ENCODE data around the gene CNTROB. TPM values are rescaled to one million over a fixed set of nuclear protein-coding genes. Genes with fewer than 3 reads are reported as not detected.
A peak's percentile ranks its signal among the peaks of the same experiment; 100 is the strongest.

CNTROB gene
- total and polyA plus RNA-seq, 2 experiments from 2014 or later = 21.1 to 37.5 TPM

- peak overlapping the region; percentile 40 for H3K27ac ChIP-seq
Measured at GRCh38 chr17:7932483-7932891, 481 bp downstream of the CNTROB start.

GRCh38 chr17:7932949-7933348, 943 bp downstream of the CNTROB start:
- Histone ChIP-seq H4K20me1 (ENCODE audit: insufficient read depth, poor library complexity, severe bottlenecking) (no peaks in the 10 kb centered on the region), H2AFZ (peak overlapping the region; percentile 54), H3K9me3 (ENCODE audit: low read depth) (no peaks in the 10 kb centered on the region), H3K27me3 (no peaks in the 10 kb centered on the region), H3K27ac (peak overlapping the region; percentile 40), H3K9me2 (replicated peaks; ENCODE audit: insufficient read depth) (no peaks in the 10 kb centered on the region), H3K4me1 (ENCODE audit: insufficient read depth) (peaks cover 26% of the 10 kb centered on the region), H3K4me2 (peak overlapping the region; percentile 98), H3K36me3 (replicated peaks; ENCODE audit: insufficient read depth, low read depth) (no peaks in the 10 kb centered on the region), H3K4me3 (peak overlapping the region; percentile 54), H3K79me2 (peaks cover 39% of the 10 kb centered on the region)
- TF ChIP-seq CTCF (IDR thresholded peaks at IDR 0.05; ENCODE audit: poor library complexity) = peak; percentile 15
- no peak for TF ChIP-seq EZH2phosphoT487 (IDR thresholded peaks at IDR 0.05; ENCODE audit: low read depth, severe bottlenecking, unreplicated experiment)
- TF ChIP-seq EZH2 (IDR thresholded peaks at IDR 0.05; ENCODE audit: borderline replicate concordance) = no peak
- 8% methylated on average over 16 of the region's 16 CpGs for WGBS (ENCODE audit: low lambda C conversion rate, missing lambda C conversion rate)
- DNase-seq (ENCODE audit: low spot score) = peak; percentile 81

More at GRCh38 chr17:7932483-7932891, 481 bp downstream of the CNTROB start:
- Histone ChIP-seq H3K4me1 (ENCODE audit: insufficient read depth) (peaks cover 26% of the 10 kb centered on the region), H3K9me2 (replicated peaks; ENCODE audit: insufficient read depth) (no peaks in the 10 kb centered on the region), H3K27me3 (no peaks in the 10 kb centered on the region), H3K4me2 (peak overlapping the region; percentile 98), H3K79me2 (peaks cover 39% of the 10 kb centered on the region), H4K20me1 (ENCODE audit: insufficient read depth, poor library complexity, severe bottlenecking) (no peaks in the 10 kb centered on the region), H3K9me3 (ENCODE audit: low read depth) (no peaks in the 10 kb centered on the region), H2AFZ (peak overlapping the region; percentile 54), H3K4me3 (peak overlapping the region; percentile 54), H3K36me3 (replicated peaks; ENCODE audit: insufficient read depth, low read depth) (no peaks in the 10 kb centered on the region)
- WGBS (ENCODE audit: low lambda C conversion rate, missing lambda C conversion rate) = 4% methylated on average over 17 of the region's 17 CpGs
- TF ChIP-seq CTCF (IDR thresholded peaks at IDR 0.05; ENCODE audit: poor library complexity) = no peak
- TF ChIP-seq EZH2phosphoT487 (IDR thresholded peaks at IDR 0.05; ENCODE audit: low read depth, severe bottlenecking, unreplicated experiment) = no peak
- no peak for TF ChIP-seq EZH2 (IDR thresholded peaks at IDR 0.05; ENCODE audit: borderline replicate concordance)
- DNase-seq (ENCODE audit: low spot score) = peak; percentile 44

- H4K20me1 ChIP-seq (ENCODE audit: insufficient read depth, poor library complexity, severe bottlenecking) = no peaks in the 10 kb centered on the region
- peak overlapping the region; percentile 23 for H3K4me2 ChIP-seq
- peaks cover 31% of the 10 kb centered on the region for H3K79me2 ChIP-seq
- H3K4me1 ChIP-seq (ENCODE audit: insufficient read depth) = peaks cover 18% of the 10 kb centered on the region
- H2AFZ ChIP-seq = no peak overlapping the region
- no peaks in the 10 kb centered on the region for H3K9me2 ChIP-seq (replicated peaks; ENCODE audit: insufficient read depth)
- no peak for DNase-seq (ENCODE audit: low spot score)
- H3K9me3 ChIP-seq (ENCODE audit: low read depth) = no peaks in the 10 kb centered on the region
- H3K27ac ChIP-seq = no peak overlapping the region
- H3K4me3 ChIP-seq = no peak overlapping the region
- H3K36me3 ChIP-seq (replicated peaks; ENCODE audit: insufficient read depth, low read depth) = no peaks in the 10 kb centered on the region
- no peak for TF ChIP-seq CTCF (IDR thresholded peaks at IDR 0.05; ENCODE audit: poor library complexity)
- no peak for TF ChIP-seq EZH2 (IDR thresholded peaks at IDR 0.05; ENCODE audit: borderline replicate concordance)
- no peak for TF ChIP-seq EZH2phosphoT487 (IDR thresholded peaks at IDR 0.05; ENCODE audit: low read depth, severe bottlenecking, unreplicated experiment)
- H3K27me3 ChIP-seq = no peaks in the 10 kb centered on the region
Measured at GRCh38 chr17:7935859-7936258, 3.9 kb downstream of the CNTROB start.

GRCh38 chr17:7940034-7940433, 8.0 kb downstream of the CNTROB start:
- Histone ChIP-seq H3K4me1 (ENCODE audit: insufficient read depth) (no peaks in the 10 kb centered on the region), H3K27me3 (no peaks in the 10 kb centered on the region), H4K20me1 (ENCODE audit: insufficient read depth, poor library complexity, severe bottlenecking) (no peaks in the 10 kb centered on the region), H3K9me2 (replicated peaks; ENCODE audit: insufficient read depth) (no peaks in the 10 kb centered on the region), H2AFZ (no peak overlapping the region), H3K79me2 (peaks cover 2% of the 10 kb centered on the region), H3K9me3 (ENCODE audit: low read depth) (no peaks in the 10 kb centered on the region), H3K4me3 (no peak overlapping the region), H3K36me3 (replicated peaks; ENCODE audit: insufficient read depth, low read depth) (no peaks in the 10 kb centered on the region), H3K4me2 (no peak overlapping the region), H3K27ac (no peak overlapping the region)
- TF ChIP-seq EZH2 (IDR thresholded peaks at IDR 0.05; ENCODE audit: borderline replicate concordance) = no peak
- no peak for TF ChIP-seq EZH2phosphoT487 (IDR thresholded peaks at IDR 0.05; ENCODE audit: low read depth, severe bottlenecking, unreplicated experiment)
- no peak for TF ChIP-seq CTCF (IDR thresholded peaks at IDR 0.05; ENCODE audit: poor library complexity)
- WGBS (ENCODE audit: low lambda C conversion rate, missing lambda C conversion rate) = 96% methylated on average over 4 of the region's 4 CpGs
- no peak for DNase-seq (ENCODE audit: low spot score)

Data from hepatocyte (in vitro differentiated cells).